Right lobe of liver (tissue), 6 donors: ENCODE results near the gene CAB39L. TPM values are rescaled to one million over a fixed set of nuclear protein-coding genes. Genes with fewer than 3 reads are reported as not detected.

Source experiments
- ATAC-seq, 4 donors: fragments of 200-7000 bp; cut with Tn5 transposase; one replicate each; pipeline ENCODE4 v1.9.1; 2020; ENCODE audit warnings: mild to moderate bottlenecking in 4 of 4, moderate library complexity in 4 of 4
- DNase-seq, 3 donors: peaks; one replicate each; pipeline ENCODE4 v3.0.0-alpha.2; 2020
- H3K27ac ChIP-seq, 3 donors: fragments of 200-600 bp; one replicate each; pipeline ENCODE4 v1.8.0; 2022
- H3K27me3 ChIP-seq, 2 donors: fragments of 200-600 bp; one replicate each; pipeline ENCODE4 v1.8.0; 2022
- H3K36me3 ChIP-seq, 4 donors: fragments of 200-600 bp; sonication (generic) in 1 of 4; one replicate each; pipeline versions ENCODE4 v1.5.1 to v1.8.0; 2017 to 2022; ENCODE audit warnings: control low read depth in 1 of 4
- H3K4me1 ChIP-seq, 4 donors: fragments of 200-600 bp; sonication (generic) in 1 of 4; one replicate each; pipeline versions ENCODE4 v1.5.1 to v1.8.0; 2017 to 2022; ENCODE audit warnings: control low read depth in 1 of 4
- H3K4me3 ChIP-seq, 3 donors: fragments of 200-600 bp; one replicate each; pipeline ENCODE4 v1.8.0; 2022
- H3K9me3 ChIP-seq, 4 donors: fragments of 200-600 bp; sonication (generic) in 1 of 4; one replicate each; pipeline versions ENCODE4 v1.5.1 to v1.8.0; 2017 to 2022; ENCODE audit warnings: control low read depth in 1 of 4
- CTCF ChIP-seq, 4 donors: fragments of 200-600 bp in 3 of 4; fragments of 450-650 bp in 1 of 4; IDR thresholded peaks; one replicate each; pipeline versions ENCODE4 v1.5.1 to v1.8.0; 2016 to 2022; ENCODE audit warnings: antibody characterized with exemption in 4 of 4, mild to moderate bottlenecking in 2 of 4
- POLR2A ChIP-seq: fragments of 450-650 bp; IDR thresholded peaks from one replicate; pipeline ENCODE4 v1.6.1; 2017; ENCODE audit warnings: antibody characterized with exemption, mild to moderate bottlenecking
- WGBS: methylation state at CpG from one replicate; pipeline ENCODE4 v1.1.6; 2018; ENCODE audit warnings: low coverage, low lambda C conversion rate; ENCODE audit not compliant: insufficient coverage; ENCODE audit errors: missing lambda C conversion rate; 5-methylcytosine and 5-hydroxymethylcytosine counted together
- intact Hi-C, 2 donors: fragments of 100-400 bp; cut with DNase I; formaldehyde crosslinking; loops; one replicate each; pipeline versions ENCODE4 v1.11.2 to v1.14.1; 2022
- total RNA-seq, 6 experiments: library from RNA; depleted of rRNA in 2 of 6; stranded (reverse); fragments of >200 nt in 2 of 6; fragmentation: NEBNext Ultra II Directional in 3 of 6; extraction: Animal tissue kit (Norgen Biotek cat#: 25700) in 3 of 6; gene quantifications; one replicate each; pipeline versions ENCODE4 v1.1.0 to v1.2.4, GENCODE V29; 2016 to 2023
- donor health status: DM: no; HTN: yes; CAD: no.
- donor health status: DM: no; HTN: no; CAD: no.
- donor health status: DM: no; HTN: no; CAD: no.
- donor health status: DM: no; HTN: yes; CAD: no.
- donor health status: DM: no; HTN: yes; CAD: no.

Gene CAB39L
- total RNA-seq, 6 experiments from 2014 or later, result 1.9 to 4.1 (median 2.8) TPM

GRCh38 chr13:49310251-49310650 lies 133.6 kb downstream of the CAB39L start:
- Histone ChIP-seq H3K27me3 (no peaks in the 10 kb centered on the region), H3K9me3 (no peaks in the 10 kb centered on the region), H3K4me3 (no peak overlapping the region), H3K36me3 (no peaks in the 10 kb centered on the region), H3K4me1 (peaks cover 0 to 9% (median 3%) of the 10 kb centered on the region in 4 donors), H3K27ac (no peak overlapping the region)
- 100% methylated on average over 1 of the region's 3 CpGs for WGBS
- intact Hi-C loops, result no loop called here
- ATAC-seq (no peak), DNase-seq (no peak)
- TF ChIP-seq CTCF (IDR thresholded peaks at IDR 0.05), result no peak
- no peak for TF ChIP-seq POLR2A

- DNase-seq (peak; percentile 74 to 82 (median 77)), ATAC-seq (peak; percentile 78 to 85 (median 82))
- H3K27ac ChIP-seq, result peak overlapping the region; percentile 70 to 74 (median 73)
- no peaks in the 10 kb centered on the region for H3K9me3 ChIP-seq
- no peak for TF ChIP-seq POLR2A
- TF ChIP-seq CTCF (IDR thresholded peaks at IDR 0.05), result no peak
- H3K4me3 ChIP-seq, result no peak overlapping the region
- no peaks in the 10 kb centered on the region for H3K27me3 ChIP-seq
- intact Hi-C loops, result no loop called here
- H3K4me1 ChIP-seq, result peaks cover 0 to 9% (median 3%) of the 10 kb centered on the region in 4 donors
- H3K36me3 ChIP-seq, result no peaks in the 10 kb centered on the region
- 28% methylated on average over 8 of the region's 11 CpGs for WGBS
Measured at GRCh38 chr13:49308921-49309408, 134.9 kb downstream of the CAB39L start.

GRCh38 chr13:49308097-49308875 lies 135.6 kb downstream of the CAB39L start:
- intact Hi-C loops, result no loop called here
- DNase-seq (peak in 2 of 3 donors; percentile 58 to 65), ATAC-seq (peak; percentile 47 to 72 (median 64))

GRCh38 chr13:49307365-49307764 lies 136.5 kb downstream of the CAB39L start:
- TF ChIP-seq CTCF (IDR thresholded peaks at IDR 0.05) (no peak), POLR2A (no peak)
- H3K36me3 ChIP-seq, result no peaks in the 10 kb centered on the region
- ATAC-seq (no peak), DNase-seq (no peak)
- H3K4me3 ChIP-seq, result no peak overlapping the region
- H3K27ac ChIP-seq, result peak overlapping the region in 1 of 3 donors; percentile 74
- no peaks in the 10 kb centered on the region for H3K27me3 ChIP-seq
- intact Hi-C loops, result no loop called here
- WGBS, result 80% methylated on average over 3 of the region's 6 CpGs
- H3K9me3 ChIP-seq, result no peaks in the 10 kb centered on the region
- peaks cover 0 to 9% (median 3%) of the 10 kb centered on the region in 4 donors for H3K4me1 ChIP-seq

More at GRCh38 chr13:49308097-49308875, 135.6 kb downstream of the CAB39L start:
- H3K27me3 ChIP-seq, result no peaks in the 10 kb centered on the region
- H3K9me3 ChIP-seq, result no peaks in the 10 kb centered on the region
- H3K4me1 ChIP-seq, result peaks cover 0 to 9% (median 3%) of the 10 kb centered on the region in 4 donors
- peak overlapping the region; percentile 70 to 74 (median 73) for H3K27ac ChIP-seq
- no peak overlapping the region for H3K4me3 ChIP-seq
- no peak for TF ChIP-seq POLR2A
- TF ChIP-seq CTCF (IDR thresholded peaks at IDR 0.05), result no peak
- WGBS, result 0% methylated on average over 1 of the region's 7 CpGs
- no peaks in the 10 kb centered on the region for H3K36me3 ChIP-seq
